ENCODE data around the gene HOXA3.

The HOXA3 gene

DNA sequence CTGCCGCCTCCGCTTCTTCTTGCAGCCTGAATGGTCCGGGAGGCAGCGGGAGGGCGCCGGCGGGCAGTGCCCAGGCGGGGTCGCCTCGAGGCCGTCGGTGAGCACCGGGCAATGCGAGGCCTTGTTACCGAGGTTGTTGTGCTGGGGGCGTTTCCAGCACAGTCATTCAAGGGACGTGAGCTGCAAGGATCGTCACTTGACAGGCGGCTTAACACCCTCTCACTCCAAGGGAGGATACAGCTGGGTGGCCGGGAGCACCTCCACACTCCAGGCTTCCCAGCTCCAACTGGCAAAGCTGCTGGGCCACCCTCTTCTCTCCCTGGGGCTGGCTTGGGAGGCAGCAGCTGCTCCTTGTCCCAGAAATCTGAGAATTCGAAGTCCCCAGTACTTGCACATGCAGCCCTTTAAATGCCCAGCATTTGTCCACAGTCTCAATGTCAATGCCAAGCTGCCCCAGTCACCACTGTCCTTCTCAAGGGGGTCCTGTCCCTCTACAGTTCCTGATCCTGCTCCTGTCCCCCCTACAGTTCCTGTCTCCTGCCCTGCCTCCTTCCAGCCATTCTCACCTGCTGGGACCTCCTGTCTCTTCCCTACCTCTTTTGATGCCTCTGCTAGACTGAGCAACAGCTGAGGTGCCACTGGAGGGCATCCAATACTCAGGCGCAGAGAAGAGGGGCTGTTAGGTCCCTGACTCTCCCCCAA is 37.1 kb upstream of the HOXA3 start:
- DNase-seq = no peak

DNA sequence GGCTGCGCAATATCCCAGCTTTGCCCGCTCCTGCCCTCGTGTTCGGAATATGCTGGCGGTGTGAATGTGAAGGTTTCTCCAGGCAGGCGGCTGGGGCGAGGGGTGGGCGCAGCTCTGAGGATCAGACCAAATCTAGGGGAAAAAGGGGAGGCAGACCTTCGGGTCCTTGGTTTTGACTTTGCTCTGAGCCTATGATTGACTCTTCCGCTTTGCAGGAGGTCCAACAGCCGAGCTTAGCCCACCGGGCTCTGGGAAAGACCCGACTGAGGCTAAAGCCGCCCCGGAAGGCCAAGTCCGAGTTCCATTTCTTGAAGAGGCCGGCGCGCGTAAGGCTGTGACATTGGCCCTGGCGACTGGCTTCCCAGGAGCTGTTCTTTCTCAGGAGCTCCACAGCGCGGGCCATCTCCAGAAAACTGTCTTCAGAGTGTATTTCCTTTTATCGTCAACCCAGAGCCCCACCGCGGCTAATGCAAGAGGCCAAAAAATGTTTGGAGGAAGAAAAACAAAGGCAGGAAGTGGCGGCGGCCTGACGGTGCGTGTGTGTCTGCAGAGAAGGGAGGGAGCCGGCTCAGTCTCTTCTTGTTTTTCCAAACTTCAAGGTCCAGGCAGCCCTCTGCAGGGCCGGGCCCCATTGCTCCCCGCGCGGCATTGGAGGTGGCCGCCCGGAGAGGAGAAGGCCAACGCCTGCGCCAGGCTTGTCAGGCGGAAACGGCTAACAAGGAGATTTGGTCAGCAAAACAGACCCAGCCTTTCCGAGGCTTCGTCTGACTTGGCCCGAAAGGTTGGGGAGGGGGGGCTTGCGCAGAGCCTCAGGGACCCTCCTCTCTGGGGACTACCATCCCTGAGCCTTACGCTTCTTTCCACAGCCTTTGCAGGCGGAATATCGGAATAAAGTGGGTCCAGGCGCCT is 36.3 kb upstream of the HOXA3 start:
- no peak for DNase-seq

DNA sequence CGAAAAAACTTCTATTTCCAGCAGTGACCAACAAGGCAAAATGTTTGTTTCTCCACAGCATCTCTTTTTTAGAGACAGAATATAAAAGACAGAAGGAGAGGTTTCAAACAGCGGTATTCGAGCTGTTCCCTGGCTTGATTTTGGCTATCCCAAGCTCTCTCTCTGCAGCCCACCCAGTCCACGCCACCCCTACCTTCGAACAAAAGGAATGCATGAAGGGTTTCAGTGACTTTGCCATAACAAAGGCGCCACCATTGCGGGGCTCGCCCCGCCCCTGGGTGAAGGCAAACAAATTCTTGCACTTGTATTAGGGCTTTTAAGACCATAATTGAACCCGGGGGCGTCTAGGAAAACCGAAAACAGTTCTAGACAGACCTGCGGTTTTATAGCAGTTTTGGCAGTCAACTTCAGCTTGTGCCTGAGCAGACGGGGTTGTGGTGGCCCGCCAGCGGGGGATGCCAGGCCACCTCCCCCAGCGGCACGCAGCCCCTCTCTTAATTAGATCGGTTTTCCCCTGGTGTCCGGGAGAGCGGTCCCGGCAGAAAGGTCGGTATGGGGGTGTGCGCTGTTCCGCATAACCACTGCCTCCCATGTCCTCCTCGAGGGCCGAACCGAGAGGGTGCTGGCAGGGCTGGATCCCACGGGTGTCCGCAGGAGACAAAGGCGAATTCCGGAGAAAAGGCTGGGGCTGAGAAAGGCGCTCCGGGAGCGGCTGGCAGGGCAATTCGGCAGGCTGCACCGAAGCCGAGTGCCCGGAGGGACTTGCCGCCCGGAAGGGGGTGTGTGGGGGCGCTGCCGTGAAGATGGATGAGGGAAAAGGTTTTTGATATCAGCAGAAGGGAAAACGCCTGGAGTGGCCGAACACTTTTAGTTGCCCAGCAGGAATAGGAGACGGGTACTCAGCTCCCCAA is 35.3 kb upstream of the HOXA3 start:
- DNase-seq = no peak

DNA sequence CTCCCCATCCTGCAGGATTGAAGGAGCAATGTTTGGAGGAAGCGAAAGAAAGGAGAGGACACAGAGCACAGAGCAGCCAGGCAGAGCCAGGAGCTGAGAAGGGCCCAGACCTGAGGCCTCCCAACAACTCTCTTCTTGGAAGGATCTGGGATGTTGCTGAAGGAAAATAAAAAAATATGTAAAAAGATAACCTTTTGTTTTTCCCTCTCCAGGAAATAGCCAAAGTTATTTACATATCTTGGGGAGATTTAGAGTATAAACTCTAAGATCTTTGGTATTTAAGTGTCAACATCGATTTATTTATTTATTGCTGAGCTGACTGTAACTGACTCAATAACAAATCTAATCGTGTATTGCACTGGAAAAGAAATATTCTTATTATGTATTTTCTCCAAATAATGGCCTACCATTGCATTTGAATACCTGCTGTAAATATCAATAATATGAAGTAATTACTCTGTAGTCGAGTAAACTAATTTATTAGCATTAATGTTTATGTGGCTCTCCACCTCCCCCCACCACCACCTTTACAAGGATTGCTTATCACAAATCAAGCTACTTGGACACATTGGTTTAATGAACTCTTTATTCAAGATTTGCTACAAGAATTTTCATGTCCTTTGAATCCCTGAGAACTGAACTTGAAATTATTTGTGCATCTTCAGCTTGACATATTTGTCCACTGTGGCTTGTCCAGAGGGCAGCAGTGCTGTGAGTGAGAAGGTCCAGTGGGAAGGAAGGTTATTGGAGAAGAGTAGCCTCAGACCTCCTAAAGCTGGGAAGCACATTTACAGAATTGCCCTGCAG is 34.5 kb upstream of the HOXA3 start:
- no peak for DNase-seq

DNA sequence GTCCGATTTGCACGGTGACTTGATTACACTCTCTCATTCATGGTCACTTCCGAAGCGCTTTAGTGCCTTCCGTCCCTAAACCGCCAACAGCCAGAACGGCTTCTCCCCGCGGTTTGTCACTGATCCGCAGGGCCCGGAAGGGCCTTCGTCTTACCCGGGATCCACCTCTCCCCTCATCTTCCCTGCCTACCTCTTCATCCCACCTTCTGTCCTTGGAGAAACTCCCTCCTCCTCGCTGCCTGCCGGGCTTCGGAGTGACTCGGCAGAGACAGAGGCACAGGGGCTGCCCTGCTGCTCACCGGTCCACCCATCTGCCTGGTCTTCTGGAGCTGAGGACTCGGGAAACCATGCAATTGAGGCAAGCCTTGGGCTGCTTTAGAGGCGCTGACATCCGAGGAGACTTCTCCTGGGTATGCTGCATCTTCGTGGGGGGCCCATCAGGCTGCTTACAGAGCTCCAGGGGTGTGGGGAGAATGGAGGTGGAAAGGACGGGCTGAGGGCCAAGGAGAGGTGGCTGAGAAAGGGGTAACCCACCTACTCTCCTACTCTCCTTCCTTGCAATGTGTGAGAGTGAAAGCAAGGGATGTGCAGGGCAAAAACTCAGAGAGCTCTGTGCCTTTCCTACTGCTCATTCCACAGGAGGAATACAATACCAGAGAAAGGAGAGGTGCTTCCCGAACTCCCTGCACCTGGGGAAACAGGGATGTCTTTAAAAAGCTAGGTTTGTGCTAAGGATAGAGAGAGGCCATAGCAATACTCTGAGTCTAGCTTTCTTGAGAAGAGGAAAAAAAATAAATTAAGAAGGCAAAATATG is 33.7 kb upstream of the HOXA3 start:
- no peak for DNase-seq

DNA sequence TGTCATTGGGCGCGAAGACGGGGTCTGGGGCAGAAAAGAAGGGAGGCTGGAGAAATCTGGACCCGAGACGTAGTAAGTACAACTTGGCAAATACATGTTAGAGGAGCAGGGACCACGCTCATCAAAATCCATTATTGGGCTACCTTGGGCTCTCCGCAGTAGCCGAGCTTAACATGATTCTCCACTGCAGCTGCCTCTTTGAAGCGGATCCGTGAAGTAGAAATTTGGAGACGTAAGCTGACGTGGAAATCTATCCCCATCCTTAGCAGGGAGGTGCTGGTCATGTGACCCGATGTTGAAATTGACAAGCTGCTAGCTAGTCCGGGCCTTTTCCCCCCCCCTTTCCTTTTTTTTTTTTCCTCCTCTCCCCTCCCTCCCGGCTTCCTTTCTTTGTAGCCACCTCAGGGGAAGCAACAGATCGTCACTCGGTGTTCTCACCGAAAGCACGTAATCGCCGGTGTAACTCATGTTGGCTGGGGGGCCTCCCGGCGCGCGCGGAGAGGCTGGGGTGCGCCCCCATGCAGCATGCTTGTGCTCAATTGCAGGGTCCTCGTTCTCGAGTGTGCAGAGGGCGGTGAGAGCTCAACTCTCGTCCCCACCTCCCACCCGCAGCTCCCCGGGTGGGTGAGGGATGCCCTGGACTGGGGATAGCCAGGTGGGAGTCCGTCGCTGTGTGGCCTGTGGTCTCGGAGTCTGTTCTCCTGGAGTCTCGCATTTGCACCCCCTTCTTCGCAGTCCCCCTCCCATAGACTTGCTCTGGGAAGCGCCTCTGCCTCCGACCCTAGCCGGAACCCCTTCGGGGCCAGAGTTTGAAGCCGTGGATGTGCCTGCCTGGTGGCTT is 32.9 kb upstream of the HOXA3 start, which contains the start of gene HOXA11:
Gene HOXA11 (minus strand): TSS at position 220 of the 841 bp plus-strand sequence. CDS start 88 bp downstream, at position 132.
- no peak for DNase-seq

DNA sequence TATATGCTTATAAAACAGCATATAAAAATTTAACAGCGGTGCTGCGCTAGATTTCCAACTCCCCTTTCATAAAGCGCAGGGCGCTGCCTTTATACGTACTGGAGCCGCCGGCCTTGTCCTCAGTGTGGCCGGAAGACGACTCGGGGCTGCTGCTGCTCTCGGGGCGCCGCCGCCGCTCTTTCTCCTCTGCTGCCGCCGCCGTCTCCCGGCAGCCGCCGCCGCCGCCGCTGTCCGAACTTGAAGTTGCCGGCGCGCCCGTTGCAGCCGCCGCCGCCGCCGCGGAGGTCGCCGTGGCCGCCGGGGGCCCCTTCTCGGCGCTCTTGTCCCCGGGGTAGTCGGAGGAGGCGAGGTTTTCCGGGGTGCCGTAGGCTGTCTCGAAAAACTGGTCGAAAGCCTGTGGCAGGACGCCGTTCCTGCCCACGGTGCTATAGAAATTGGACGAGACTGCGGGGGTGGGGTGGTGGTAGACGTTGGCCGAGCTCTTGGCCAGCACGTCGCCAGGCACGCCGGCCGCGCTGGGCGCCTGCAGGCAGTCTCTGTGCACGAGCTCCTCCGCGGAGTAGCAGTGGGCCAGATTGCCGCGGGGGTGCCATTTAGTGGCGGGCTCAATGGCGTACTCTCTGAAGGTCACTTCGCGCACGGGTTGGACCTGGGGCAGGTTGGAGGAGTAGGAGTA is 32.1 kb upstream of the HOXA3 start:
- DNase-seq = no peak

DNA sequence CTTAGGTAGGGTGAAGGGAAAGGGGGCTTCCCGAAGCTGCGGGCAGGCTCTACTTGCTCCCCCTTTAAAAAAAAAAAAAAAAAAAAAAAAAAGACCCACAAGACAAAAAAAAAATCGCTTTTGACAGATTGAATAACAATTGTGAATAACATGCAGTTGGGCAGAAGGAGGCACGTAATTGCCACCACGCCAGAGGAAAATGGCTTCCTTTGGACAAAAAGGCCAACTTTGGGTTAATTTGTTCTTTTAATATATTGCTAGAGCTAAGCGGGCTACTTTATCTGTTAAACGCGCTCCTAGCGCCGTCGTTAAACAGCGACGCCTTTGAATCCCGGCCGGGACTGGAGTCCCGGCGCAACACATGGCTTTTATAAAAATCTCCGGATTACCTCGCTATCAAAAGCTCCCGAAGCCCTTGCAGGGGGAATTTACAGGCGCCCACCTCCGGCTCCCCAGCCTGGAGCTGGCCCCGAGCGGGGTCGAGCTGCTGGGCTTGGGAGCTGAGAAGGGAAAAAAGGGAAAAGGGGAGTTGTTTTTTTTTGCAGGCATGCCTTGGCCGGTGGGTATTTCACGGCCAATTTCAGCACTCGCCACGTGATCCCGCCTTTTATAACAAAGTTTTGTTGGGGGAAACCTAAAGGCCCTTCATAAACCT is 31.4 kb upstream of the HOXA3 start:
- no peak for DNase-seq

DNA sequence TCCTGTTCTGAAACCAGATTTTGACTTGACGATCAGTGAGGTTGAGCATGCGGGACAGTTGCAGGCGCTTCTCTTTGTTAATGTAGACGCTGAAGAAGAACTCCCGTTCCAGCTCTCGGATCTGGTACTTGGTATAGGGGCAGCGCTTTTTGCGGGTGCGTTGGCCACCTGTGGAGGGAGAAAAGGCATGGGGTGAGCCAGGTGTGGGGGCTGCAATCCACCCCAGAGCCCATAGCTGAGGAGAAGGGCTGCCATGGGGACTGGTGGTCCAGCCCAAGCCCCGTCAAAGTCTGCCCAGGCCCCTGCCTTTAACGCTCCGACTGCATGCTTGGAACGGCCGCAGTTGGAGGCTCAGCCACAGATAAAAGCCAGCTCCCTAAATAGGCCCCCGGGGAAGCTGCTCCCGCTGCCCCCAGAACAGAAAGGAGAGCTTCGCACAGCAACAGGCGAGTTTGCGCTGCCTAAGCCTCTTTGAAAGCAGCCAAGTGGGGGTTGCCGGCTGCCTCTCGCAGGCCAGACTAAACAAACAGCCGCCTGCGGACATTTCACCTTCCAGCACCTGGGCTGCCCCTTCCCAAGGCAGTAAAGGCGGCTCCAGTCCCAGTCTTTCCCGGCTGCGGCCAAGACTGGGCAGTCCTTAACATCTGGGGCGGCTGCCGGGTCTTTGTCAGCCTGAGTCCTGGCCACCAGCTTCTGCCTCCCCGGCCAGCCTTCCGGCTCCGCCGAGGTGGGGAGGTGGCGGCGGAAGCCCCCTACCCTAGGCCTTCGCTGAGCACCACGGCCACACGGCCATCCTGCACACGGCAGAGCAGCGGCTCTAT is 30.7 kb upstream of the HOXA3 start:
- DNase-seq = no peak

DNA sequence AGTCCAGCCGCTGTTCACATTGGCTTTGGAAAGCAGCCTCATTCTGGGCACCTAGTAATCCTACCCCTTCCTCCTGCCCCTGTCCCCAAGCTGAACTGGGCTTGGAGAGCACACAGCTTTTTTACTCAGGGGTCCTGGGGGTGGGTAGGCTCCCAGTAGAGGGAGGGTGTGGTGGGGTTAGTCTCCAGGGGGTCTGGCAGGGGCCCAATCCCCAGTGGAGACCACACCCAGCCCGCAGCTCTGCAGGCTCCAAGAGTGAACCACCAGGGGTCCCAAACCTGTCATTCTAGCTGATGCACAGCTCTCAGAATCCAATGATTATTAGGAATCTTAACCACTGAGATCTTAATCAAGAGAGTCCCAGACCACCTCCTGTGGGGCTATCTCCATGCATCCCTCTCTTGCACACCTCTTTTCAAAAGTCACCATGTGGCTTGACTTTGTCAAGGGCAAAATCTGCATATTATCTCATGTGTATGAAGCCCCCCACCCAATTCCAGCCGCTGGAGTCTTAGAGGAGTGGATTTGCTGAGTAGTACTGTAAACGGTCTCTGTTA is 30.0 kb upstream of the HOXA3 start:
- no peak for DNase-seq

DNA sequence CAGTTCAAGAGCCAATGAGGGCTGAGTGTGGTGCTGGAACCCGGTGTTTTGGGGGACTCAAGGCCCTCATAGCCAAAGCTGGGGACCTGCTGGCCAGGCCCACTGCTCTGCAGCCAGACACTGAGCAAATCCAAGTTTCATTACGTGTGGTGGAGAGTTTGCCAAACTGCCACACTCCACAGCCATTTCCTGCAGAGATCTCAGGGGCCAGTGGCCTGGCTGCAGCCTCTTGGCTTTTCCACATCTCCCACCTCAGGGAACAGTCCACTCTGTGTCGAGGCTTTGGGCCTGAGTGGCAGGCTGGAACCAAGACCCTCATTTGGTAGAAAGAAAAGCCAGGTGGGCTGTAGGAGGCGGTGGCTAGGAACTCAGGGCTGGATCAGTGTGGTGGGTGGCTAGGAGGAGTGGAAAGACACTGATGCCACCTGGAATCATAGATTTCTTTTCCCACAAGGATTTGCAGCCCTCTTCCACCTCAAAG is 29.5 kb upstream of the HOXA3 start:
- no peak for DNase-seq

DNA sequence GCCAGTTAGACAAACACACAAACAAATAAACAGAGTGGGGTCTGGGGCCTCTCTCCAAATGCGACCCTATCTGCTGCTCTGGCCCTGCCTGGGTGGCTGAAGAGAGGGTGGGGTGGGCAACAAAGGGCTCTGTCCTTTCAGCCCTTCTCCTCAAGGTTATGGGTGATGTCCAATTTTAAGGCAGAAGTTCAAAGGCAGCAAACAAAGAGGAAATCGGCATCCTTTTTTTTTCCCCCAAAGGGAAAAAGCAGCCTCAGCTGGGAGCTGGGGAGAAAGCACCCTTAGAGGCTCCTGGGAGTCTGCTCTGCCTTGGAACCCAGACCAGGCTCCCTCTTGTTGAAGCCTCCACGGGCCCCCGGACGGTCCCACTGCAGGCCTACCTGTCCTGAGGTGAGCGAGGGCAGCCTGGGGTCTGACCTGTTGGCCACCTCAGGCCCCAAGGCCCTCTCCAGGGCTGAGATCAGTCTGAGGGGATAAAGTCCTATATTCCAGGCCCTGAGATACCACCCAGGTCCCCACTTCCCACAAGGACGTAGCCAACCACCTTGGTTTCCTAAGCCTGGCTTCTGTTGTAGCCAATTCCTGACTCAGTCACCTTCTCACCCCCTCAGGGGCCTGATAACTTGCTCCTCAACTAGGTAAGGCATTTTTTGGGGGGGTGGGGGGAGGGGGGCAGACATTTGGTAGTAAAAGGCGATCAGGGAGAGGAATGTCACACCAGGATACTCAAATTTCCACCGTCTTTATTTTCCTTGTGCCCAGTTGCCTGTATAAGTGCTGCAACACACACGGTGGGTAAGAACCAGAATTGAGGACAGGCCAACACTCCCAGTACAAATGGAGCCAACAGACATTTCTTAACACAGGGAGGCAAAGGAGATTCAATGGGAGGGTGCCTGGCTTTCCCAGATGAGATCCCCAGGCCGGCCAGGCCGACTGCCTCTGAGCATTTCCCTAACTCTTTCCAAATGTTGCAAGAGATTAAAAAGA is 28.3 kb upstream of the HOXA3 start:
- no peak for DNase-seq

DNA sequence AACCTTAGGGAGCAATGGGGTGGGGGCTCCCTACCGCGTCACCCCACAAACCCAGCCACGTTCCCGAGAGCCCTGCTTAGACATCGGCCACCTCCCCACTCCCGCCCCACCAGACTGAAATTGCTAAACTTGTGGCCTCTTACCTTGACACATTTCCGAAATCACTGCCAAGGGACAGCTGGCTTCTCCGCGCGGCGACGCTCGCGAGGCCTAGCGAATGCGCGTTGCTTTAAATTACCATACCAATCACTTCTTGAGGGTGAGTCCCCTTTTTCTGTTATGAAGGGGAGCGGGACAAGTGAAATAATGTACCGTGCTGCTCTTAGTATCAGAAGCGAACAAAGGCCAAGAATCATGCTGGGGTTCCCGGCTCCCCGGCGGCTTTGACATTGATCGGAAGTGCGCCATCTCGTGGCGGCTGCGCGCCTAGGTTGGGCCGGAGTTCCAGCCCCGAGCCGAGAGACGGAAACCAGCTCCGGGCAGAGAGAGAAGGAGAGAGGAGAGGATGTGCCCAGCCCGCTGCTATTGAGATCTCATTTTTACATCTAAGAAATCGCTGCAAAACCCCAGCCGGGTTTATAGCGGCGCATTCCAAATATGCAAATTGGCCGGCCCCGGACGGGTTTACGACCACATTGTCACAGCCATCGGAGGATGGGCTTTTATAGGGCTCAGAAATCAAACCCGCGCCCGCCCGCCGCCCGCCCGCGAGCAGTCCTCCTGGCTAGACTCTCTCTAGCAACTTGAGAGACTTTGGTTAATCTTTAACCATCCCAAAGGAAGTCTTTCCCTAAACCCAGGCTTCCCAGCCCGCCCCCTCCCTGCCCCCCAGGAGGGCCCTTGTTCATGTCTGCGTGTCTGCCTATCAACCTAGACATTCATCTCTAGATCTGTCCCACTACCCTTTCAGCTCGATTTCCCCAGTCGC is 27.4 kb upstream of the HOXA3 start:
- no peak for DNase-seq

DNA sequence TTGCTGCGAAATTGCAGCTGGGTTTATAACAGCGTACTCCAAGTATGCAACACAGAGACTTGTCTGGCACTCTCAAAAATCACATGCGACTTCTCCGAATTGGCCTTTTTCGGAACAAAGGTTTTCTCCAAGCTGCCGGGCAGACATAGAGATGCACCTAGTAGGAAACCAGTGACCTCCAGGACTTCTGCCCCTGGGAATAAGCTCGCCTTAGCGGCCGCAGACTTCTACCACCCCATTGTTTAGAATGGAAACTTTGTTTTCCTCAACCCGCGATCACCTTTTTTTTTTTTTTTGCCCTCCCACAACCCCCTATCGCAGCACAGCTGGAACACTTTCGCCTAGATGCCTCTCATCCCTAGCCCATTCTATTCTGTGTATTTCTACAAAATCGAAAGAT is 26.6 kb upstream of the HOXA3 start:
- no peak for DNase-seq

DNA sequence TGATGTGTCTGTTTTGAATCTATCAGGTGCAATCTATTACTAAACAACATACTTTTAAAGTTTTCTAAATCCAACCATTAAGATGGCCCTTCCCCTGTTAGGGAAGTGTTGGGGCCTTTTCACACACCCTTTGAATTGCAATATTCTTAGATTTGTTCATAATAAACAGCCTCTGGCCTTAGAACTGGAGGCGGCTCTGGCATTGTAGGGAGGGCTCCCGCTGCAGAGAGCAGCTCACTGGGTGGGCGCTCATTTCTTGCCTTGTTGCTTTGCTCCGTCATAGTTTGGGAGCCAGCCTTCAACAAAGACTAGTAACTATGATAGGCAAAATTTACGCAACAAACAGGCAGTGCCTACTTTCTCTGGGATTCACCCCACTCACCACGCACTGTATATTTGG is 26.0 kb upstream of the HOXA3 start:
- no peak for DNase-seq
